LNCAP (cell line): ENCODE measurements around the gene SMIM45.

Experiments
- TF ChIP-seq, protein P1 (sequence below): fragments of 450-650 bp; IDR thresholded peaks from 2 replicates; pipeline ENCODE4 v1.5.1; 2017; ENCODE audit warnings: mild to moderate bottlenecking

The SMIM45 gene

DNA sequence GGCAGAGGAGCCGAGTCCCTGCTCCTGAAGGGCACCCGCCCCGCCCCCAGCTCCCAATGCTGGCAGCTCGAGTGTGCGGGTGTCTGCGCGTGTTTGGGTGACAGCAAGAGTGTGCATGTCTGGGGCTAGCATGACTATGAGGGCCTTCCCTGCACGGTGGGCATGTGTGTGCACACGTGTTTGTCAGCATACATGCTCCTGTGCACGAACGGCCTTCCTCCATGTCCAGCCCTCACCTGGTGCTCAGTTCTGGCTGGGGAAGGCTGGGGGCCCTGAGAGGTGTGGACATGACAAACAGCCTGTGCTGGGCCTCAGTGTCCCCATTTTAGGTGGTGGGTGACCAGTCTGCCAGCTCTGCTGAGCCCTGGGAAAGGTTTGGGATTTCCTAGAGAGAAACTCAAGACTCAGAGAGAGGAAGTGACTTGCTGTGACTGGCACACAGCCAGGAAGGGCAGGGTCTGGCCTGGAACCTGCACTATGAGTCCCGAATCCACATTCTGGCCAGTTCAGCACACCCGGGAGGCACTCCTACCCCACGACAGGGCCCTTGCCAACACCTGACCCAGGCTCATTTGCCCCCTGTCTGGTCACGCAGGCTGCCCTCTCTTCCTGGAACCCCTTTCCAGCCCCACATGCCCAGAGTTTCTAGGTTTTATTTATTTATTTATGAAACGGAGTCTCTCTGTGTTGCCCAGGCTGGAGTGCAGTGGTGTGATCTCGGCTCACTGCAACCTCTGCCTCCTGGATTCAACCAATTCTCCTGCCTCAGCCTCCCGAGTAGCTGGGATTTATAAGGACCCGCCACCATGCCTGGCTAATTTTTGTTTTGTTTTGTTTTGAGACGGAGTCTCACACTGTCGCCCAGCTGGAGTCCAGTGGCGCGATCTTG, 33.8 kb upstream of the SMIM45 start:
- TF ChIP-seq, protein P1, sequence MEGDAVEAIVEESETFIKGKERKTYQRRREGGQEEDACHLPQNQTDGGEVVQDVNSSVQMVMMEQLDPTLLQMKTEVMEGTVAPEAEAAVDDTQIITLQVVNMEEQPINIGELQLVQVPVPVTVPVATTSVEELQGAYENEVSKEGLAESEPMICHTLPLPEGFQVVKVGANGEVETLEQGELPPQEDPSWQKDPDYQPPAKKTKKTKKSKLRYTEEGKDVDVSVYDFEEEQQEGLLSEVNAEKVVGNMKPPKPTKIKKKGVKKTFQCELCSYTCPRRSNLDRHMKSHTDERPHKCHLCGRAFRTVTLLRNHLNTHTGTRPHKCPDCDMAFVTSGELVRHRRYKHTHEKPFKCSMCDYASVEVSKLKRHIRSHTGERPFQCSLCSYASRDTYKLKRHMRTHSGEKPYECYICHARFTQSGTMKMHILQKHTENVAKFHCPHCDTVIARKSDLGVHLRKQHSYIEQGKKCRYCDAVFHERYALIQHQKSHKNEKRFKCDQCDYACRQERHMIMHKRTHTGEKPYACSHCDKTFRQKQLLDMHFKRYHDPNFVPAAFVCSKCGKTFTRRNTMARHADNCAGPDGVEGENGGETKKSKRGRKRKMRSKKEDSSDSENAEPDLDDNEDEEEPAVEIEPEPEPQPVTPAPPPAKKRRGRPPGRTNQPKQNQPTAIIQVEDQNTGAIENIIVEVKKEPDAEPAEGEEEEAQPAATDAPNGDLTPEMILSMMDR, result no peak

GRCh38 chr22:41919357-41920224, 32.4 kb upstream of the SMIM45 start:
- TF ChIP-seq, protein P1, result no peak

GRCh38 chr22:41920271-41920976, 31.5 kb upstream of the SMIM45 start:
- TF ChIP-seq, protein P1, result no peak

- TF ChIP-seq, protein P1, result no peak
Observed at GRCh38 chr22:41922328-41922727, 29.6 kb upstream of the SMIM45 start.

DNA sequence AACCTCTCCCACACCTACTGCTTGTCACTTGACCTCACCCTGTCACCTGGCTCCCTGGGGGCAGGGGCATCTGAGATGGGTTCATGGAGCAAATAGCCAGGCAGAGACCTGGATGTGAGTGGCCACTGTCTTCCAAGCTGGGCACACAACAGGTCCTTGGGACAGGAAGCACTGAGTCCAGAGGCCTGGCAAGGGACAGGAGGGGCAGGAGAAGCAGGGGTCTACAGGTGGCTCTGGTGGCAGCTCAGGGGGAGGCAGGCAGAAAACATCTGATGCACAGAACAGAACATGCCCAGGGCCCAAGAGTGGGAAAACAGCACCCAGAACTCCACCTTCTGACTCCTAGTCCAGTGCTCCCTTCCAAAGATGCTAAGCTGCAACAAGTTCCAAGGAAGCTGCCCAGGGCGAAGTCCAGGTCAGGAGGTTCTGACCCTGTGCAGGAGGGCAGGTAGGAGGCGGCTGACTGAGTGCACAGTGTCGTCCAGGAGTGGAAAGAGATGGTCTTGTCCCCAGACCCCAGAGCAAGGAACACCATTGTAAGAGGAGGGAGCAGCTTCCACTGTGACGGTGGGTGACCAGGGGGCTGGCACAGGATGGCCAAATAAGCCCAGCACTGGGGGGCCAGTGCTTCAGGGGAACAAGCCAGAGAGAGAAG, 28.9 kb upstream of the SMIM45 start:
- TF ChIP-seq, protein P1, result no peak

GRCh38 chr22:41923595-41924276, 28.2 kb upstream of the SMIM45 start:
- TF ChIP-seq, protein P1, result no peak
